Ishikawa (cell line): Measurements from ENCODE around the gene TRPC4AP.

Experiments used
- CEBPB ChIP-seq: IDR thresholded peaks from 2 replicates; pipeline ENCODE4 v1.6.1; 2012
- CREB1 ChIP-seq: IDR thresholded peaks from 2 replicates; pipeline ENCODE4 v1.6.1; 2012; ENCODE audit warnings: low read depth
- EGR1 ChIP-seq: IDR thresholded peaks from 2 replicates; pipeline ENCODE4 v1.6.1; 2012
- EP300 ChIP-seq: IDR thresholded peaks from 2 replicates; pipeline ENCODE4 v1.6.1; 2012; ENCODE audit warnings: borderline replicate concordance
- FOXM1 ChIP-seq: IDR thresholded peaks from 2 replicates; pipeline ENCODE4 v1.6.1; 2012; ENCODE audit warnings: low read depth, borderline replicate concordance
- NFIC ChIP-seq: IDR thresholded peaks from 2 replicates; pipeline ENCODE4 v1.6.1; 2012
- RAD21 ChIP-seq: IDR thresholded peaks from 2 replicates; pipeline ENCODE4 v1.6.1; 2012; ENCODE audit warnings: low read depth
- TAF1 ChIP-seq: IDR thresholded peaks from 2 replicates; pipeline ENCODE4 v1.6.1; 2012; ENCODE audit warnings: low read depth, mild to moderate bottlenecking
- TCF12 ChIP-seq: IDR thresholded peaks from 2 replicates; pipeline ENCODE4 v1.6.1; 2012; ENCODE audit warnings: low read depth
- TEAD4 ChIP-seq: IDR thresholded peaks from 2 replicates; pipeline ENCODE4 v1.6.1; 2012
- YY1 ChIP-seq: IDR thresholded peaks from 2 replicates; pipeline ENCODE4 v1.6.1; 2012; ENCODE audit warnings: low read depth
- ZBTB7A ChIP-seq: IDR thresholded peaks from 2 replicates; pipeline ENCODE4 v1.6.1; 2012; ENCODE audit warnings: low read depth
- TF ChIP-seq, protein P1 (sequence below): IDR thresholded peaks from 2 replicates; pipeline ENCODE4 v1.6.1; 2012
- TF ChIP-seq, protein P2 (sequence below): IDR thresholded peaks from 2 replicates; pipeline ENCODE4 v1.6.1; 2012; ENCODE audit warnings: low read depth, mild to moderate bottlenecking
- TF ChIP-seq, protein P3 (sequence below): IDR thresholded peaks from 2 replicates; pipeline ENCODE4 v1.6.1; 2012

Gene TRPC4AP

DNA sequence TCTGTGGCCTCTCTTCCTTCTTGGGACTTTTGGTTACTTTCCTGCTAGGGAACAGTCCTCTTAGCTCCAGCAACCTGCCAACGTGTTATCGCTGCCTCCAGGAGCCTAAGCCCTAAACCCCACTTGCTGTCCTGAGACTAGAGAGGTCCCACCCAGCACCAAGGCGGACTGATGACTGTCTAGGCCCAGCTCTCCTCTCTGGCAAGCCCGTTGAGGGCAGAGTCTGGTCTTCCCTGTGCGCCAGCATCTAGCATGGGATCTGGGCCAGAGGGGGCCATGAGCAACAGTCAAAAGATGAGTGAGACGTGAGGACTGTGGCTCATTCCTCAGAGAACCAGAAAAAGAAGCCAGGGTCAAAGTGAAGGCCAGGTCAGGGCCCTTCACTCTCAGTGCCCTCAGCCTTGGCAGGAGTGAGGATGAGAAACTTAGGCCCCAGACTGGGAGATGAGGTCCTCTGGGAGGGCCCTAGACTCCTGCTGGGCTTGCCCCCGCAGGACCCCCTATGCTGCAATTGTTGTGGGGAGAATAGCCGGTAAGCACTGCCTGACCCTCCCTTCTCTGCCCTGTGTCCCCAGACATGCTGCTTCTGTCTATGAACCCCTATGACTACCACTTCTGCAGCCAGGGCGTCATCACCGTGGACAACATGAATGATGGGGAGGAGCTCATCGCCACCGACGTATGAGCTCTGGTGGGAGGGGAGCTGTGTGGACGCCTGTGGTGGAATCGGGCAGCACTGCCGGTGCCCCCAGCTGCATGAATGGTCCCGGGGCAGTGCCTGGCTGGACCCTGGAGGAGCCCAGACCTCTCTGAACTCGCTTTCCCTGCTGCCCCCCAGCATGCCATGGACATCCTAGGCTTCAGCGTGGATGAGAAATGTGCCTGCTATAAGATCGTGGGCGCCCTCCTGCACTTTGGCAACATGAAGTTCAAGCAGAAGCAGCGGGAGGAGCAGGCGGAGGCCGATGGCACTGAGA, 106.0 kb downstream of the TRPC4AP start:
- TF ChIP-seq CEBPB, result no peak
- TF ChIP-seq, protein P1, sequence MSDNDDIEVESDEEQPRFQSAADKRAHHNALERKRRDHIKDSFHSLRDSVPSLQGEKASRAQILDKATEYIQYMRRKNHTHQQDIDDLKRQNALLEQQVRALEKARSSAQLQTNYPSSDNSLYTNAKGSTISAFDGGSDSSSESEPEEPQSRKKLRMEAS, result no peak
- TF ChIP-seq EGR1, result no peak
- TF ChIP-seq, protein P2, sequence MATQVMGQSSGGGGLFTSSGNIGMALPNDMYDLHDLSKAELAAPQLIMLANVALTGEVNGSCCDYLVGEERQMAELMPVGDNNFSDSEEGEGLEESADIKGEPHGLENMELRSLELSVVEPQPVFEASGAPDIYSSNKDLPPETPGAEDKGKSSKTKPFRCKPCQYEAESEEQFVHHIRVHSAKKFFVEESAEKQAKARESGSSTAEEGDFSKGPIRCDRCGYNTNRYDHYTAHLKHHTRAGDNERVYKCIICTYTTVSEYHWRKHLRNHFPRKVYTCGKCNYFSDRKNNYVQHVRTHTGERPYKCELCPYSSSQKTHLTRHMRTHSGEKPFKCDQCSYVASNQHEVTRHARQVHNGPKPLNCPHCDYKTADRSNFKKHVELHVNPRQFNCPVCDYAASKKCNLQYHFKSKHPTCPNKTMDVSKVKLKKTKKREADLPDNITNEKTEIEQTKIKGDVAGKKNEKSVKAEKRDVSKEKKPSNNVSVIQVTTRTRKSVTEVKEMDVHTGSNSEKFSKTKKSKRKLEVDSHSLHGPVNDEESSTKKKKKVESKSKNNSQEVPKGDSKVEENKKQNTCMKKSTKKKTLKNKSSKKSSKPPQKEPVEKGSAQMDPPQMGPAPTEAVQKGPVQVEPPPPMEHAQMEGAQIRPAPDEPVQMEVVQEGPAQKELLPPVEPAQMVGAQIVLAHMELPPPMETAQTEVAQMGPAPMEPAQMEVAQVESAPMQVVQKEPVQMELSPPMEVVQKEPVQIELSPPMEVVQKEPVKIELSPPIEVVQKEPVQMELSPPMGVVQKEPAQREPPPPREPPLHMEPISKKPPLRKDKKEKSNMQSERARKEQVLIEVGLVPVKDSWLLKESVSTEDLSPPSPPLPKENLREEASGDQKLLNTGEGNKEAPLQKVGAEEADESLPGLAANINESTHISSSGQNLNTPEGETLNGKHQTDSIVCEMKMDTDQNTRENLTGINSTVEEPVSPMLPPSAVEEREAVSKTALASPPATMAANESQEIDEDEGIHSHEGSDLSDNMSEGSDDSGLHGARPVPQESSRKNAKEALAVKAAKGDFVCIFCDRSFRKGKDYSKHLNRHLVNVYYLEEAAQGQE, result no peak
- no peak for TF ChIP-seq NFIC
- TF ChIP-seq, protein P3, sequence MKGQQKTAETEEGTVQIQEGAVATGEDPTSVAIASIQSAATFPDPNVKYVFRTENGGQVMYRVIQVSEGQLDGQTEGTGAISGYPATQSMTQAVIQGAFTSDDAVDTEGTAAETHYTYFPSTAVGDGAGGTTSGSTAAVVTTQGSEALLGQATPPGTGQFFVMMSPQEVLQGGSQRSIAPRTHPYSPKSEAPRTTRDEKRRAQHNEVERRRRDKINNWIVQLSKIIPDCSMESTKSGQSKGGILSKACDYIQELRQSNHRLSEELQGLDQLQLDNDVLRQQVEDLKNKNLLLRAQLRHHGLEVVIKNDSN, result no peak
- no peak for TF ChIP-seq TEAD4
- no peak for TF ChIP-seq TCF12

- TF ChIP-seq EP300 (no peak), ZBTB7A (no peak), CREB1 (no peak), EGR1 (no peak), CEBPB (no peak), TAF1 (no peak), FOXM1 (no peak), NFIC (no peak), TEAD4 (no peak), RAD21 (no peak), YY1 (no peak), TCF12 (no peak)
- TF ChIP-seq, protein P3, result no peak
- TF ChIP-seq, protein P2, result no peak
- TF ChIP-seq, protein P1, result no peak
Observed at GRCh38 chr20:34985461-34986310, 106.9 kb downstream of the TRPC4AP start.

- TF ChIP-seq TCF12 (no peak), EGR1 (no peak), CREB1 (no peak), ZBTB7A (no peak), TEAD4 (no peak), NFIC (no peak)
- TF ChIP-seq, protein P3, result no peak
- TF ChIP-seq, protein P2, result no peak
Observed at GRCh38 chr20:34984756-34985261, 107.8 kb downstream of the TRPC4AP start.
